Endothelial cell of umbilical vein (primary cell): Measurements from ENCODE around the gene RRM1. TPM values are rescaled to one million over a fixed set of nuclear protein-coding genes. Genes with fewer than 3 reads are reported as not detected.

Experiments used
- BruUV-seq: library from RNA; stranded (reverse); fragments of 400-500 nt; replicated peaks from 2 replicates; lab custom pipeline; 2021; lab: Mats Ljungman, UMichigan
- CTCF ChIA-PET: fragments of 300-600, 350-600 bp; sonication (Branson Sonifier 250); formaldehyde crosslinking; loops from one replicate; lab custom pipeline; 2021; ENCODE audit warnings: antibody characterized with exemption, inconsistent platforms; lab: Charles Lee
- POLR2A ChIA-PET: fragments of 300-600, 350-600 bp; sonication (Branson Sonifier 250); formaldehyde crosslinking; loops from one replicate; lab custom pipeline; 2021; ENCODE audit warnings: antibody characterized with exemption, inconsistent platforms; lab: Charles Lee
- DNase-seq: peaks from one replicate; pipeline ENCODE4 v3.0.0-alpha.2; 2011; ENCODE audit warnings: low read depth, low spot score
- FAIRE-seq: peaks from 2 replicates; lab custom pipeline; 2011; peaks lifted over from hg19 to GRCh38; lab: Jason Lieb, UNC
- H2AFZ ChIP-seq: 2 replicates; pipeline ENCODE4 v1.6.0; 2012; ENCODE audit warnings: low read depth, low read length, control low read depth, inconsistent platforms
- H3K27ac ChIP-seq: 2 replicates; pipeline ENCODE4 v1.5.1; 2011; ENCODE audit warnings: low read depth, mild to moderate bottlenecking, control low read depth, low read length, moderate library complexity; ENCODE audit not compliant: insufficient read depth
- H3K27me3 ChIP-seq, 2 experiments: 2 replicates each; pipeline versions ENCODE4 v1.6.0 to v1.6.1; 2011; ENCODE audit warnings: low read length in 2 of 2, mixed read lengths in 1 of 2; ENCODE audit not compliant: control insufficient read depth in 2 of 2, insufficient read depth in 2 of 2
- H3K36me3 ChIP-seq, 2 experiments: 2 replicates in 1 of 2; 3 replicates in 1 of 2; pipeline ENCODE4 v1.5.1; 2011; ENCODE audit warnings: low read length in 2 of 2, mild to moderate bottlenecking in 1 of 2, moderate library complexity in 1 of 2; ENCODE audit not compliant: control insufficient read depth in 2 of 2, insufficient read depth in 2 of 2; ENCODE audit errors: extremely low read depth in 1 of 2
- H3K4me1 ChIP-seq: 3 replicates; pipeline ENCODE4 v1.5.1; 2011; ENCODE audit warnings: mild to moderate bottlenecking, low read length; ENCODE audit not compliant: control insufficient read depth, insufficient read depth; ENCODE audit errors: extremely low read depth
- H3K4me2 ChIP-seq: 2 replicates; pipeline ENCODE4 v1.6.1; 2011; ENCODE audit warnings: low read length, control low read depth, mixed read lengths; ENCODE audit not compliant: insufficient read depth
- H3K4me3 ChIP-seq, 3 experiments: fragments of 200-600 bp in 1 of 3; sonication (generic), shearing (Covaris generic) in 1 of 3; replicated peaks in 1 of 3; 2 replicates each; pipeline ENCODE4 v1.5.1; 2011 to 2016; ENCODE audit warnings: control low read depth in 3 of 3, low read length in 3 of 3, mild to moderate bottlenecking in 2 of 3, inconsistent platforms in 1 of 3, low read depth in 1 of 3, moderate library complexity in 1 of 3; ENCODE audit not compliant: insufficient read depth in 1 of 3
- H3K79me2 ChIP-seq: 2 replicates; pipeline ENCODE4 v1.6.0; 2012; ENCODE audit warnings: low read length, inconsistent platforms; ENCODE audit not compliant: control insufficient read depth, insufficient read depth
- H3K9ac ChIP-seq: replicated peaks from 2 replicates; pipeline ENCODE3; 2011; ENCODE audit warnings: low read length, control low read depth; ENCODE audit not compliant: insufficient read depth; ENCODE audit errors: extremely low read depth
- H3K9me1 ChIP-seq: replicated peaks from 3 replicates; pipeline ENCODE4 v1.6.0; 2011; ENCODE audit warnings: mild to moderate bottlenecking, low read length; ENCODE audit not compliant: control insufficient read depth, insufficient read depth; ENCODE audit errors: extremely low read depth
- H3K9me3 ChIP-seq: replicated peaks from 2 replicates; pipeline ENCODE4 v1.5.1; 2012; ENCODE audit warnings: low read length, inconsistent platforms; ENCODE audit not compliant: control insufficient read depth, insufficient read depth
- H4K20me1 ChIP-seq: replicated peaks from 2 replicates; pipeline ENCODE3; 2011; ENCODE audit warnings: mild to moderate bottlenecking, low read length; ENCODE audit not compliant: control insufficient read depth, insufficient read depth; ENCODE audit errors: extremely low read depth
- CTCF ChIP-seq, 2 donors: IDR thresholded peaks; 1 replicate in 1 of 2; 2 replicates in 1 of 2; pipeline ENCODE4 v1.5.1; 2011; ENCODE audit warnings: low read length in 2 of 2, mild to moderate bottlenecking in 2 of 2, moderate library complexity in 2 of 2, control low read depth in 1 of 2, inconsistent platforms in 1 of 2, low read depth in 1 of 2; ENCODE audit not compliant: insufficient read depth in 1 of 2; ENCODE audit errors: extremely low read depth in 1 of 2
- EZH2 ChIP-seq: IDR thresholded peaks from 2 replicates; pipeline ENCODE4 v1.6.1; 2012; ENCODE audit warnings: borderline replicate concordance, low read depth, mild to moderate bottlenecking, moderate library complexity, low read length, inconsistent platforms; ENCODE audit not compliant: severe bottlenecking
- FOS ChIP-seq: IDR thresholded peaks from 2 replicates; pipeline ENCODE4 v1.6.1; 2011; ENCODE audit warnings: mild to moderate bottlenecking, low read length, moderate library complexity, borderline replicate concordance; ENCODE audit not compliant: insufficient read depth
- GATA2 ChIP-seq: IDR thresholded peaks from 2 replicates; pipeline ENCODE4 v1.7.0; 2011; ENCODE audit warnings: low read depth, mild to moderate bottlenecking, moderate library complexity, mixed read lengths, low read length; ENCODE audit not compliant: insufficient read length, insufficient read depth
- JUN ChIP-seq: IDR thresholded peaks from 2 replicates; pipeline ENCODE4 v1.6.1; 2011; ENCODE audit warnings: borderline replicate concordance, low read depth; ENCODE audit not compliant: insufficient read length, insufficient read depth
- MYC ChIP-seq: IDR thresholded peaks from one replicate; pipeline ENCODE4 v1.6.1; 2011; ENCODE audit warnings: mild to moderate bottlenecking, low read depth, low read length
- POLR2A ChIP-seq: IDR thresholded peaks from 2 replicates; pipeline ENCODE4 v1.6.1; 2012; ENCODE audit warnings: low read depth, mild to moderate bottlenecking, control low read depth, low read length
- POLR2AphosphoS5 ChIP-seq: IDR thresholded peaks from 2 replicates; pipeline ENCODE4 v1.6.1; 2012; ENCODE audit warnings: low read depth, mild to moderate bottlenecking, control low read depth, low read length, moderate library complexity; ENCODE audit not compliant: insufficient read depth
- dilution Hi-C: fragments of 300-500 bp; cut with MboI; formaldehyde crosslinking; loops from one replicate; pipeline ENCODE4 v1.15.0; 2019; ENCODE audit warnings: low sequenced_read_pairs; ENCODE audit not compliant: extremely low pct_ligation_motif_present
- intact Hi-C: fragments of 100-400 bp; cut with micrococcal nuclease; formaldehyde crosslinking; loops from one replicate; pipeline ENCODE4 v1.10.0; 2022
- polyA plus RNA-seq, 4 experiments: library from polyadenylated mRNA; depleted of rRNA in 3 of 4; stranded (reverse) in 3 of 4; unstranded in 1 of 4; fragments of >200 nt; gene quantifications; 2 replicates each; pipeline versions ENCODE4 v1.2.1 to v1.2.3, GENCODE V29; 2011 to 2012; ENCODE audit warnings: missing spikeins in 1 of 4
- total RNA-seq: library from RNA; stranded (reverse); gene quantifications from 2 replicates; pipeline ENCODE4 v1.2.3, GENCODE V29; 2021
- TF ChIP-seq, protein P1 (sequence below): IDR thresholded peaks from 2 replicates; pipeline ENCODE4 v1.6.1; 2011; ENCODE audit not compliant: insufficient read depth, insufficient read length

The RRM1 gene
- total and polyA plus RNA-seq, 2 donors (not counting 3 experiments of a cell fraction or from before 2014, with no cell fraction given): 55.3 to 112 TPM

GRCh38 chr11:4059424-4059823 lies 35.2 kb upstream of the RRM1 start:
- intact Hi-C loops: no loop called here
- no peak for TF ChIP-seq FOS
- no peak for TF ChIP-seq CTCF (IDR thresholded peaks at IDR 0.05; ENCODE audit: extremely low read depth in 1 of 2, insufficient read depth in 1 of 2, low read depth in 1 of 2, low read length in 2 of 2)
- TF ChIP-seq JUN: no peak
- TF ChIP-seq EZH2: no peak
- TF ChIP-seq GATA2: no peak
- TF ChIP-seq, protein P1, sequence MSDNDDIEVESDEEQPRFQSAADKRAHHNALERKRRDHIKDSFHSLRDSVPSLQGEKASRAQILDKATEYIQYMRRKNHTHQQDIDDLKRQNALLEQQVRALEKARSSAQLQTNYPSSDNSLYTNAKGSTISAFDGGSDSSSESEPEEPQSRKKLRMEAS: no peak
- no peak for TF ChIP-seq POLR2AphosphoS5
- TF ChIP-seq MYC: no peak
- TF ChIP-seq POLR2A: no peak
- H3K79me2 ChIP-seq: no peaks in the 10 kb centered on the region
- no peaks in the 10 kb centered on the region for H3K27me3 ChIP-seq
- no peaks in the 10 kb centered on the region for H3K36me3 ChIP-seq
- H3K4me2 ChIP-seq: no peak overlapping the region
- ChIA-PET POLR2A (no interaction called here), CTCF (interaction anchor here (3.0 kb wide), 1 partner anchor 204 kb away, joined by 38 read pairs; the partner anchor contains the start of gene STIM1)
- no peak overlapping the region for H3K9ac ChIP-seq
- H3K9me1 ChIP-seq: no peaks in the 10 kb centered on the region
- H3K4me3 ChIP-seq: no peak overlapping the region
- H3K9me3 ChIP-seq: no peaks in the 10 kb centered on the region
- H4K20me1 ChIP-seq: no peaks in the 10 kb centered on the region
- H2AFZ ChIP-seq: no peak overlapping the region
- no peak for FAIRE-seq
- no peak overlapping the region for H3K27ac ChIP-seq
- no TSS peak for BruUV-seq
- H3K4me1 ChIP-seq: peaks cover 11% of the 10 kb centered on the region
- dilution Hi-C loops: loop anchor here (25.0 kb wide), 1 partner anchor 197 kb away; the partner anchor contains the start of gene STIM1
- no peak for DNase-seq
